HEK293T (cell line): Measurements from ENCODE around the gene NFIX.

Experiments used
- CTCF ChIA-PET: fragments of 350-600 bp; formaldehyde crosslinking; extraction: SDS; loops from one replicate; lab custom pipeline; 2021; ENCODE audit warnings: antibody characterized with exemption, inconsistent platforms; lab: Yijun Ruan, JAX
- POLR2A ChIA-PET: fragments of 350-600 bp; formaldehyde crosslinking; extraction: SDS; loops from one replicate; lab custom pipeline; 2020; ENCODE audit warnings: antibody characterized with exemption, inconsistent platforms; lab: Yijun Ruan, JAX
- DNase-seq: peaks from one replicate; pipeline ENCODE4 v3.0.0; 2012; ENCODE audit warnings: mixed read lengths; ENCODE audit errors: extremely low spot score
- ARNT ChIP-seq: fragments of 450-650 bp; IDR thresholded peaks from 2 replicates; pipeline ENCODE4 v1.6.1; 2017; ENCODE audit warnings: mild to moderate bottlenecking
- BHLHE40 ChIP-seq: fragments of 450-650 bp; IDR thresholded peaks from 2 replicates; pipeline ENCODE4 v1.6.1; 2016; ENCODE audit warnings: mild to moderate bottlenecking, moderate library complexity, borderline replicate concordance
- CTBP1 ChIP-seq: fragments of 450-650 bp; IDR thresholded peaks from 2 replicates; pipeline ENCODE4 v1.6.1; 2016; ENCODE audit warnings: borderline replicate concordance
- ELF4 ChIP-seq: fragments of 450-650 bp; IDR thresholded peaks from 2 replicates; pipeline ENCODE4 v1.6.1; 2017; ENCODE audit warnings: antibody characterized with exemption
- FOXA1 ChIP-seq: fragments of 450-650 bp; IDR thresholded peaks from 2 replicates; pipeline ENCODE4 v1.6.1; 2016; ENCODE audit warnings: mild to moderate bottlenecking
- FOXK2 ChIP-seq: fragments of 450-650 bp; IDR thresholded peaks from 2 replicates; pipeline ENCODE4 v1.6.1; 2016; ENCODE audit warnings: mild to moderate bottlenecking
- FOXM1 ChIP-seq: fragments of 450-650 bp; IDR thresholded peaks from 2 replicates; pipeline ENCODE4 v1.6.1; 2017; ENCODE audit warnings: mild to moderate bottlenecking, borderline replicate concordance
- HDGF ChIP-seq: fragments of 450-650 bp; IDR thresholded peaks from 2 replicates; pipeline ENCODE4 v1.6.1; 2017; ENCODE audit warnings: antibody characterized with exemption, borderline replicate concordance
- L3MBTL2 ChIP-seq: fragments of 450-650 bp; conservative IDR thresholded peaks from 2 replicates; pipeline ENCODE4 v1.6.1; 2016; ENCODE audit warnings: mild to moderate bottlenecking
- LEF1 ChIP-seq: fragments of 450-650 bp; IDR thresholded peaks from 2 replicates; pipeline ENCODE4 v1.6.1; 2017; ENCODE audit warnings: mild to moderate bottlenecking, borderline replicate concordance
- NFRKB ChIP-seq: fragments of 450-650 bp; IDR thresholded peaks from 2 replicates; pipeline ENCODE4 v1.6.1; 2016; ENCODE audit warnings: mild to moderate bottlenecking, moderate library complexity
- PKNOX1 ChIP-seq: fragments of 450-650 bp; IDR thresholded peaks from 2 replicates; pipeline ENCODE4 v1.6.1; 2016
- SP1 ChIP-seq: fragments of 450-650 bp; IDR thresholded peaks from 2 replicates; pipeline ENCODE4 v1.6.1; 2017
- SUZ12 ChIP-seq: fragments of 450-650 bp; IDR thresholded peaks from 2 replicates; pipeline ENCODE4 v1.6.1; 2016; ENCODE audit warnings: mild to moderate bottlenecking
- TARDBP ChIP-seq: fragments of 450-650 bp; IDR thresholded peaks from 2 replicates; pipeline ENCODE4 v1.6.1; 2016
- ZNF384 ChIP-seq: fragments of 450-650 bp; IDR thresholded peaks from 2 replicates; pipeline ENCODE4 v1.6.1; 2016

Gene NFIX

GRCh38 chr19:13015361-13016223 is 20.3 kb downstream of the NFIX start:
- CTCF ChIA-PET: no interaction called here
- no peak for TF ChIP-seq NFRKB
- TF ChIP-seq FOXK2: no peak
- no peak for DNase-seq
- POLR2A ChIA-PET: no interaction called here

GRCh38 chr19:13016245-13016627 is 21.0 kb downstream of the NFIX start:
- no peak for DNase-seq
- ChIA-PET POLR2A (no interaction called here), CTCF (interaction anchor here (0.6 kb wide), 1 partner anchor 261 kb away, joined by 4 read pairs; no protein-coding TSS in a partner anchor)
- no peak for TF ChIP-seq PKNOX1

- TF ChIP-seq NFRKB: no peak
- TF ChIP-seq CTBP1: no peak
- no peak for TF ChIP-seq L3MBTL2
- no peak for TF ChIP-seq FOXK2
- no peak for TF ChIP-seq FOXA1
- TF ChIP-seq BHLHE40: no peak
- TF ChIP-seq ARNT: no peak
- TF ChIP-seq SUZ12: no peak
- TF ChIP-seq SP1: no peak
- TF ChIP-seq ELF4: no peak
- TF ChIP-seq FOXM1: no peak
- no peak for TF ChIP-seq TARDBP
- TF ChIP-seq ZNF384: no peak
- TF ChIP-seq PKNOX1: no peak
- no peak for TF ChIP-seq LEF1
- TF ChIP-seq HDGF: no peak
- no peak for DNase-seq
- POLR2A ChIA-PET: no interaction called here
- CTCF ChIA-PET: interaction anchor here (0.6 to 1.6 kb wide), 2 partner anchors 17 to 261 kb away, joined by 4 to 5 read pairs; no protein-coding TSS in a partner anchor
Measured at GRCh38 chr19:13016628-13017305, 21.5 kb downstream of the NFIX start.

GRCh38 chr19:13017306-13018034 is 22.2 kb downstream of the NFIX start:
- CTCF ChIA-PET: interaction anchor here (0.6 to 1.6 kb wide), 2 partner anchors 16 to 35 kb away, joined by 3 to 5 read pairs; no protein-coding TSS in a partner anchor
- POLR2A ChIA-PET: interaction anchor here (1.5 kb wide), 1 partner anchor 38 kb away, joined by 4 read pairs; no protein-coding TSS in a partner anchor
- DNase-seq: no peak
- TF ChIP-seq NFRKB (no peak), ELF4 (no peak), HDGF (no peak), FOXA1 (no peak), LEF1 (no peak), PKNOX1 (no peak), FOXK2 (no peak), SUZ12 (no peak), L3MBTL2 (no peak), TARDBP (no peak), BHLHE40 (no peak), ARNT (no peak), ZNF384 (no peak), CTBP1 (no peak), FOXM1 (no peak), SP1 (no peak)

- no peak for DNase-seq
- TF ChIP-seq TARDBP: no peak
- no peak for TF ChIP-seq FOXK2
- no peak for TF ChIP-seq LEF1
- no peak for TF ChIP-seq SUZ12
- no peak for TF ChIP-seq FOXM1
- no peak for TF ChIP-seq ELF4
- no peak for TF ChIP-seq FOXA1
- POLR2A ChIA-PET: interaction anchor here (1.5 kb wide), 1 partner anchor 37 kb away, joined by 4 read pairs; no protein-coding TSS in a partner anchor
- CTCF ChIA-PET: interaction anchor here (0.6 to 1.6 kb wide), 2 partner anchors 16 to 34 kb away, joined by 3 to 5 read pairs; no protein-coding TSS in a partner anchor
Measured at GRCh38 chr19:13018035-13018914, 23.0 kb downstream of the NFIX start.
